ENCODE results near the gene ANKS3.

- TF ChIP-seq CTCF (IDR thresholded peaks at IDR 0.05; ENCODE audit: borderline replicate concordance, extremely low read depth, low read length, poor library complexity, severe bottlenecking): no peak
- TF ChIP-seq EZH2 (IDR thresholded peaks at IDR 0.05; ENCODE audit: borderline replicate concordance, low read depth, low read length, severe bottlenecking): no peak
Measured at GRCh38 chr16:4677994-4678393, 56.1 kb downstream of the ANKS3 start.

All from DND-41 (cell line).